Hindlimb muscle (tissue), 1 donor: ENCODE measurements around the gene TPPP. TPM values are rescaled to one million over a fixed set of nuclear protein-coding genes. Genes with fewer than 3 reads are reported as not detected.

Source experiments
- DNase-seq: peaks from one replicate; pipeline ENCODE4 v3.0.0-alpha.2; 2013
- polyA plus RNA-seq: library from polyadenylated mRNA; unstranded; fragments of 120-200 nt; gene quantifications from one replicate; pipeline ENCODE4 v1.2.1, GENCODE V29; 2013; ENCODE audit not compliant: insufficient read length

Gene TPPP
- polyA plus RNA-seq, 1 donor = 7.7 TPM

- no peak for DNase-seq
These were observed 68.8 kb downstream of the TPPP start for GRCh38 chr5:624118-624950.

GRCh38 chr5:623531-623930 is 69.6 kb downstream of the TPPP start:
- DNase-seq = no peak

GRCh38 chr5:622946-623522 is 70.1 kb downstream of the TPPP start:
- DNase-seq = no peak

GRCh38 chr5:622359-622758 is 70.8 kb downstream of the TPPP start:
- DNase-seq = no peak

GRCh38 chr5:621341-621761 is 71.8 kb downstream of the TPPP start:
- no peak for DNase-seq

- DNase-seq = no peak
These were observed 72.5 kb downstream of the TPPP start for GRCh38 chr5:620586-621180.

- DNase-seq = no peak
These were observed 73.0 kb downstream of the TPPP start for GRCh38 chr5:620152-620551.

GRCh38 chr5:619444-619843 is 73.7 kb downstream of the TPPP start:
- DNase-seq = no peak

- DNase-seq = no peak
These were observed 74.7 kb downstream of the TPPP start for GRCh38 chr5:618450-618849.

GRCh38 chr5:617896-618295 is 75.3 kb downstream of the TPPP start:
- DNase-seq = no peak

- no peak for DNase-seq
These were observed 76.6 kb downstream of the TPPP start for GRCh38 chr5:616484-617039.

GRCh38 chr5:612498-613424 is 80.4 kb downstream of the TPPP start:
- DNase-seq = no peak

GRCh38 chr5:611731-612486 is 81.2 kb downstream of the TPPP start, which contains the start of gene CEP72:
Gene CEP72, plus strand, starts transcription at chr5:612340. Its CDS starts 22 bp downstream, at chr5:612362.
- DNase-seq = peak; percentile 90

GRCh38 chr5:610744-611730 is 82.1 kb downstream of the TPPP start:
- DNase-seq = no peak

- DNase-seq = no peak
These were observed 83.0 kb downstream of the TPPP start for GRCh38 chr5:610011-610743.
